NCI-H82 (cell line): ENCODE measurements around the gene NID2.

Source experiments
- DNase-seq: peaks from one replicate; lab custom pipeline; 2025; lab: John Stamatoyannopoulos, UW

NID2 gene

GRCh38 chr14:52055167-52055566 is 13.7 kb downstream of the NID2 start:
- no peak for DNase-seq

DNA sequence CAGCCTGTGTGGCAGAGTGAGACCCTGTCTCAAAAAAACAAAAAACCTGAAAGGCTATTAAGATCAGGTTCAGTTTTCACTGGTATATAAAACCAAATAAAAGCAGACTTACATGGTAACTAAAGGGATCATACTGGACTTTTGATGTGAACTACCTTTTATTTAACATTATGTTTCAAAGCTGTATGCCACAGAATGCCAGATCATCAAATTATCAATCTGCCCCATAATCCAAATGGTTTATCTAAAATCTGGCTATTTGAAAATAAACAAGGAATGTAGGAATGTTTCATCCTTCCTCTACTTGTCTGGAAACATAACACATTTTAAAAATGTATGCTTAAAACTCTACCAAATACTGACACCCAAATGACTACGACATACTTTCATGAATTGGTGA is 14.2 kb downstream of the NID2 start:
- no peak for DNase-seq

DNA sequence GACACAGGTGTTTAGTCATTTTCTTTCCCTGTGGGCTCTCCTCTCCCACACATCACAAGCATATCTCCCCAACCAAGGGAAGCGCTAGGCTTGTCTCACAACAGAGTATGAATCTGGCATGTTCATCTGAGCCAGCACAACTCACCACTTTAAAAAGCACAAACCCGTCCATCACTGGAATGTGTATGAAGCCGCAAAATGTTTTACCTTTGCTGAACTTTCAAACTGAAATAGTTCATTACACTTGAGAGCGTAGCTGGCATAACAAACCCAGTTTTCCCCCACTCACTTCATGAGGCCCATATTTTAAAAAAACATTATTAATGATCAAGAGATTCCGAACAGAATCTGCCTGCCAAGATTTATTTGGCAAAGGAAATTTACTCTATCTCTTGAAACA is 15.8 kb downstream of the NID2 start:
- DNase-seq, result no peak

- no peak for DNase-seq
Observed at GRCh38 chr14:52052288-52052943, 16.4 kb downstream of the NID2 start.

DNA sequence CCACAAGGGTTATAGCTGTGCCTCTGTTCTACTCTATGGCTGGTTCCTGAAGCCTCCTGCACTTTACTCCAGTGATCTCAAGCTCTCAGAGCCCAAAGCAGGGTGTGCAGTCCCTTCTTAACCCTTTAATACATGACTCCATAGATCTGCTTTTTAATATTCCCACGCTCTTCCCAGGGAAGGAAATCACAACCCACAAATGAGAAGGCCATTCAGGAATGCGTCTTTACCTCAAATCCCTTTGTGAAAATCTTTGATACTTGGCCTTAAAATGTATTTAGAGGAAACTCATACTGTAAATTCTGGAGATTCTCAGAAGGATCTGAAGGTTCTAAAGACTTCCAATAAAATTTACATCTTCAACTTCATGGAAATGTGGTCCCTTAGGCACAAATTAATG is 17.0 kb downstream of the NID2 start:
- no peak for DNase-seq

DNA sequence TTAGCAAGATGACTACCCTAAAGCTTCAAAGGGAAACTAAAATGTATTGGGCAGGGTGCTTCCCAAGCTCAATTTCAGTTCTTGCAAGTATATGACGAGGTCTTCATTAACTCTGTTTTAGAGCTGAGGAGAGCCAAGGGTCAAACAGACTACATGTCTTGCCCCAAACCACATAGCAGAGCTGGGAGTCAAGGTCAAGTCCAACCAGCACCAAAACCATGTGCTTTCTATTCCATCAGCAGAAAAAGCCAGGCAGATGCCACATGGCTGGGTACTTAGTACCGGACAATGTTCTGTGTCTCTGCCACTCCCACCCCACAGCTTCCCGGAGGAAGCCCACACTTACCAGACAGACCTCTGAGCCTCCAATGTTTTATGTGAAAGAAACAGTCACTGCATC is 17.6 kb downstream of the NID2 start:
- no peak for DNase-seq

DNA sequence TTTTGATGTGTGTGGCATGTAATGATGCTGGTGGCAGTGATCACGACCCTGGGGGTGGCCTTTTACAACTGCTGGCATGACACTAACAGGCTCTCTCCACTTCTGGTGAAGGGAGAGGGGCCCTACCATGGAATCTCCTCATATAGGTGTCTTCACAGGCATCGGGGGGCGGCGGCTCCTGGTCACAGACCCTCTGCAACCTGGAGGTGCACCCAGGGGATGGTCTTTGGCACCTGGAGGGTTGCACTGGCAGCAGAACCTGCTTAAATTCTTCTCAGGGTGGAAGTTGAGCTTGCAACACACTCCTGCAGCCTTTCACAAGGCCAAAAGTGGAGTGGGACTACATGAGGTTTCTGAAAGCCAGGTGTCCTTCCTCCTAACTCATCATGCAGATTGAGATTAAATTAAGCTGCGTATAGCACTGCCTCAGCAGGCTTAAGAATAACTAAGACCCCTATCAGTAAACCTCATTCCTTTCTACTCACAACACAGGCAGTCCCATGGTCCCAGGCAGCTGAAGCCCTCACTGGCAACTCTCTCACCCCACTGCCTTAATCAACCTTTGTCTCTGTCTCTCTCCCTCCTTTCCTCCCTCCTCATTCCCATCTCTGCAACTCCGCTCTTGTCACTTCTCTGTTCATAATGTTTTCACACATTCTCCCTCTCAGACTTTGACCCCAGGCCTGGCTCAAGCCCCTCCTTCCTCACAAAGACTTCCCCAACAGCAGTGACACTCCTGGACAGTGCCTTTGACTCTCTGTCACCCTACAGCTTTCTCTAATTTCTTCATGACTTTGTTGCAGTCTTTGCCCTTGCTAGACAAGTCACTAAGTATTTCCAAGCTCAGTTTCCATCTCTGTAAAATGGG is 18.9 kb downstream of the NID2 start:
- DNase-seq, result no peak

DNA sequence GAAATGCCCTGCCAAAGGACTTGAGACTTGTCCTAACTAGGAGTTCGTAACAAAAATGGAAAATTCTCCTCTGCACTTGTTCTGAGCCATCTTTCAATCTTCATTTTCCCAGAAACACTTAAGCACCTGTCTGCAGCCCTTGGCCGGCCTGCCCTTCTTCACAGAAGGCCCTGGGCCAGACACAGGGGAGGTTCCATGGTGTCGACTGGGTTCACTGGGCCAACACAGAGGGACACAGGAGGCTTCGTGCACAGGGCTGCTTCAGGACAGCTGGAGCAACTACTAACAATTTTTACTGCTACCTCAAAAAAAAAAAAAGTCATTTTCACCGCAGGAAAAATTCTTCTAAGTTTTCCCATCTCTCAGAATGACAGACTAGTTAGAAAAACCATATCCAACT is 19.6 kb downstream of the NID2 start:
- DNase-seq, result no peak

DNA sequence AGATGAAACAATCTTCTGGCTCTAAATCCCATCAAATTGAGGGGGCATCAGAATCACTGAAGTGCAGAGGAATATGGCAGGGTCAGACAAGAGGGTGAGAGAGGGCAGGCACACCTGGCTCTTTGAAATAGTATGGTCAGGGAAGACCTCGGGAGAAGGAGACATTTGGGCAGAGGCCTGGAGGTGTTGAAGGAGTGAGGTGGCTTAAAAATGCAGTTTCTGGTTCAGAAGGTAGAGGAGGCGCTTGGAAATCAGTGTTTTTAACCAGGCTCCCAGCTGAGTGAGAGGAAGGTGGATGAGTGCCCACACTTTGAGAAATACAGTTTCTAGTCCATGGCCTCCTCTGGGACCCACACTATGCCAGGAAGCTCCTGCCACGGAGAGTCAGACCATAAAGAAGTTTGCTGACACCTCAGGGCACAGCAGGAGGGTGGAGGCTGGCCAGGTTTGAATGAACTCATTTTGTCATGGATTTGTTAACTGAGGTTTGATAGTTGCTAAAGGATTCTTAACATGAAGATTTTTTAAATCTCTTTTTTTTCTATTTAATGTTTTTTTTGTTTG is 20.1 kb downstream of the NID2 start:
- no peak for DNase-seq

DNA sequence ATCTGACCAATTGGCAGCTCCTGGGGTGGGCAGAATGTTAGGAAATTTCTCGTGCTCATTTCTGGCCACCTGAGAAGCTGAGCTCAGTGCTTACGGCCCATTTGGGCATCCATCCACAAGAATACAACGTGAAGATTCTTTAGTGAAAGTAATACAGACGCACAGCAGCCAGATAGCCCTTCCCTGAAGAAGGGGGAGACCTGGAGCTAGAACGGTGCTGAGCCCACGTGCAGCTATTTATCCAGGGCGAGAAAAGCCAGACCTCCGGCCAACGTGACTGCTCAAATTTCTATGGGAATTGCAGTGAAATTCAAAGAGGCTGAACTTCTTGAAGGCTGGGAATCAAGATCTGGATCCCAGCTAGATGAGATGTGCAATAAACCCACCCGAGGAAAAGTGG is 20.7 kb downstream of the NID2 start:
- DNase-seq, result no peak

- DNase-seq, result no peak
Observed at GRCh38 chr14:52046376-52046917, 22.4 kb downstream of the NID2 start.

- DNase-seq, result no peak
Observed at GRCh38 chr14:52044791-52045522, 23.9 kb downstream of the NID2 start.

GRCh38 chr14:52043690-52044089 is 25.2 kb downstream of the NID2 start:
- DNase-seq, result peak; percentile 38

- DNase-seq, result no peak
Observed at GRCh38 chr14:52042371-52043289, 26.2 kb downstream of the NID2 start.

DNA sequence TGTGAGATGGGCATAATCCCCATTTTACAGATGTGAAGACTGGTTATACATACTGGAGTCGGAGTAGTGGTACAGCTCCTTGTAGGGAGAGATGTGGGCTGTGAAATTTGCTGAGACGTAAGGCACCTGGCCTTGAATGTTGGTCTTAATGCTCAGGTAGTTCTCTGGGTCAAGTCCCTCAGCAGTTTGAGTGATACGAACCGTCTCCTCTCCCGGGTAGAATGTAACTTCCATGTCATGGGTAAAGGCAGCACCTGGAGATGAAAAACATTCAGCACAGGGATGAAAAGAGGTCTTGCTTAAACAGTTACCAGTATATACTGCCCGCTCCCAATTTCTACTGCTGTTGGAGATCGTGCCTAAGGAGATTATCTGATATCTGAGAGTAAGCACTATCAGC is 28.3 kb downstream of the NID2 start:
- DNase-seq, result no peak

DNA sequence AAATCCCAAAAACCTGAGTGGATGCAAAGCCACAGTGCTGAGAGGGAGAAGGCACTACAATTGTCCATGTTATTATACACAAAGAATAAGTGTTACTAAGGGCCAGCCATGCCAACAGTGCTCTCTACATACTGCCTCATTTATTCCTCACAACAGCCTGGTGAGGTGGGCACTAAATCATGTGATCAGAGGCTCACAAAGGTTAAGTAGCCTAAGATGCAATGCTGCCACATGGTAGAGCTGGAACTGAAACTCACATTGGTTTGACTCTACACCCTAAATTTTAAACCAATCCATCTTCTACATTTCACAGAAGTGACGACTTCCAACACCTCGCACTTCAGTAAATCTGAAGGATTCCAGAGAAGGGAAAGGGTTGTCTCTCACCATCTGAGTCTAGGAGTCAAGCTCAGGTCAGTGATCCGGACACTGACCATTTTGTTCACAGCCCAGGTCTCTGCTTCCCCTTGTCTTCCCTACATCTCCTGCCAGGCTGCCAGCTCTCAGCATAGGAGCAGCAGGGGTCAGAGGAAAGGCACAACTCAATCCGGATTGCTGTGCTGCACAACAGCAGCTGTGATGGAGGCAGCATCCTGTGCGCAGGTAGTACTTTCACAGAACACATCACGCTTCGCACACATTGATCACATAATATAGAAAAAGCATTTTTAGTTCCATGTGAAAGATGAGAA is 29.6 kb downstream of the NID2 start:
- no peak for DNase-seq

DNA sequence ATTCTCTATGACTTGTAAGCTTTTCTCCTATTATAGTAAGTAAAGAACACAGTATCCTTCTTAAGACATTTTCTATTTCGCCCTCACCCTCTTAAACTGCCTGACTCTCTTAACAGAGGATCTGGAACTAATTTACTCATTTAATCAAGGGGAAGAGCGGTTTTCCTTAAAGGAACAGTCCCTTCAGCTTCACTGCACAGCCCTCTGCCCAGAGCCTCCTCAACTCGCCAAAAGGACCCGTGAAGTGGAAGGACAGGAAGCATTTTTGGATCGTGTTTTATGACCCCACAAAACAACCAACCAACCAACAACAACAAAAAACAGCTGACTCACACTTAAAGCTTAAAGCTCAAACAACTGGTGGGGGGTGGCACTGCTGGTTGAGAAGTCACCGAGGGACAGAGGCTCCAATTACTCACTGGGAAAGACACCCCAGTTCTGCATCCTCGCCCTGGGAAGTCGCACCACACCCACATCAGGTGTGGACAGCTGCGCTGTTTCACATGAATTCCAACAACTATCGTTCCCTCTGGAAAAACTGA is 35.7 kb downstream of the NID2 start:
- DNase-seq, result no peak

GRCh38 chr14:52032204-52032801 is 36.6 kb downstream of the NID2 start:
- no peak for DNase-seq

DNA sequence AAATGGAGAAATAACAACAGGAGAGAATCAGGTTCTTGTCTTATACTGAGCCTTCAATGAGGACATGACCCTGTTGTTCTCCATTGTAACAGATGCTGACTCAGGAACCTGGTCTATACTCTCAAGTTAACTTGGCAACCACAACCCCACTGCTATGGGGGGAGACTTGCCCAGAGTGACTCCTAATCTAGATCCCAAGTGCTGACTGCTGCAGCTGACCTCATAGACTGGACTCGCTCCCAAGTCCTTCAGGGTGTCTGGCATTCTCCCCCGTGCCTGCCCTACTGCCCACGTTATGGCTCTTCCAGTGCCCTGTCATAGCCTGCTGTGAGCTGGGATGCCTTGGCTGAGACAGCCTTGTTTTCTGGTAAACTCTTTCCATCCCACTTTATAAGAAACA is 37.1 kb downstream of the NID2 start:
- DNase-seq, result no peak

- no peak for DNase-seq
Observed at GRCh38 chr14:52029881-52030280, 39.0 kb downstream of the NID2 start.
